PFSK-1 (cell line): Measurements from ENCODE around the gene NUBPL.

ENCODE experiments used
- FOXP2 ChIP-seq: optimal IDR thresholded peaks from 2 replicates; pipeline ENCODE3; 2011; ENCODE audit warnings: borderline replicate concordance, control low read depth, inconsistent platforms; ENCODE audit not compliant: insufficient read depth; ENCODE audit errors: extremely low read length, extremely low read depth
- POLR2AphosphoS5 ChIP-seq: IDR thresholded peaks from 2 replicates; pipeline ENCODE4 v1.6.1; 2012; ENCODE audit warnings: low read depth, mild to moderate bottlenecking, control low read depth, low read length, moderate library complexity
- REST ChIP-seq, 2 experiments: IDR thresholded peaks; 2 replicates each; pipeline versions ENCODE4 v1.6.1 to v1.8.0; 2011 to 2012; ENCODE audit warnings: low read depth in 2 of 2, low read length in 2 of 2, control low read depth in 1 of 2, inconsistent platforms in 1 of 2, mild to moderate bottlenecking in 1 of 2, moderate library complexity in 1 of 2; ENCODE audit not compliant: insufficient read depth in 1 of 2
- SIN3A ChIP-seq: IDR thresholded peaks from 2 replicates; pipeline ENCODE4 v1.6.1; 2012; ENCODE audit warnings: mild to moderate bottlenecking, low read length, moderate library complexity, borderline replicate concordance; ENCODE audit not compliant: insufficient read depth
- TAF1 ChIP-seq: IDR thresholded peaks from 2 replicates; pipeline ENCODE4 v1.6.1; 2012; ENCODE audit warnings: low read length, control low read depth, borderline replicate concordance; ENCODE audit not compliant: insufficient read depth

NUBPL gene

GRCh38 chr14:31897581-31898186 lies 336.5 kb downstream of the NUBPL start:
- no peak for TF ChIP-seq POLR2AphosphoS5
- TF ChIP-seq REST (IDR thresholded peaks at IDR 0.05; ENCODE audit: insufficient read depth in 1 of 2, low read depth in 2 of 2, low read length in 2 of 2), result no peak
- no peak for TF ChIP-seq SIN3A
- no peak for TF ChIP-seq TAF1

GRCh38 chr14:31898838-31899528 lies 337.8 kb downstream of the NUBPL start:
- TF ChIP-seq REST (IDR thresholded peaks at IDR 0.05; ENCODE audit: insufficient read depth in 1 of 2, low read depth in 2 of 2, low read length in 2 of 2), result no peak
- TF ChIP-seq SIN3A, result no peak

GRCh38 chr14:31902002-31902401 lies 340.8 kb downstream of the NUBPL start:
- TF ChIP-seq SIN3A (no peak), REST (IDR thresholded peaks at IDR 0.05; ENCODE audit: insufficient read depth in 1 of 2, low read depth in 2 of 2, low read length in 2 of 2) (no peak), POLR2AphosphoS5 (no peak), FOXP2 (no peak), TAF1 (no peak)

- TF ChIP-seq FOXP2 (no peak), POLR2AphosphoS5 (no peak), TAF1 (no peak), SIN3A (no peak), REST (IDR thresholded peaks at IDR 0.05; ENCODE audit: insufficient read depth in 1 of 2, low read depth in 2 of 2, low read length in 2 of 2) (no peak)
Observed at GRCh38 chr14:31902945-31903646, 341.9 kb downstream of the NUBPL start.

GRCh38 chr14:31909977-31910376 lies 348.8 kb downstream of the NUBPL start:
- no peak for TF ChIP-seq POLR2AphosphoS5
- TF ChIP-seq TAF1, result no peak
- no peak for TF ChIP-seq SIN3A
- TF ChIP-seq REST (IDR thresholded peaks at IDR 0.05; ENCODE audit: insufficient read depth in 1 of 2, low read depth in 2 of 2, low read length in 2 of 2), result no peak
- TF ChIP-seq FOXP2, result no peak
